Natural killer cell (primary cell): ENCODE results near the gene GJD4. TPM values are rescaled to one million over a fixed set of nuclear protein-coding genes. Genes with fewer than 3 reads are reported as not detected.

Experiments used
- ATAC-seq, 3 donors: fragments of 150-1000 bp in 2 of 3; fragments of 200-7000 bp in 1 of 3; cut with Tn5 transposase; 1 replicate in 1 of 3; 2 replicates in 2 of 3; pipeline ENCODE4 v1.10.0; 2021; ENCODE audit warnings: mild to moderate bottlenecking in 2 of 3, moderate library complexity in 2 of 3
- DNase-seq, 2 donors: peaks; one replicate each; pipeline versions ENCODE4 v3.0.0 to v3.0.0-alpha.2; 2013 to 2021; ENCODE audit warnings: mixed read lengths in 1 of 2
- H3K27ac ChIP-seq: one replicate; pipeline ENCODE4 v1.5.1; 2013; ENCODE audit warnings: mild to moderate bottlenecking, low read length
- H3K27me3 ChIP-seq: one replicate; pipeline ENCODE4 v1.6.1; 2013; ENCODE audit warnings: low read length; ENCODE audit not compliant: control insufficient read depth, insufficient read depth
- H3K36me3 ChIP-seq: one replicate; pipeline ENCODE4 v1.6.1; 2013; ENCODE audit warnings: low read length; ENCODE audit not compliant: control insufficient read depth, insufficient read depth
- H3K4me1 ChIP-seq: one replicate; pipeline ENCODE4 v1.6.1; 2013; ENCODE audit warnings: low read length; ENCODE audit not compliant: control insufficient read depth, insufficient read depth
- H3K4me3 ChIP-seq: one replicate; pipeline ENCODE4 v1.5.1; 2013; ENCODE audit warnings: low read length
- H3K9me3 ChIP-seq: one replicate; pipeline ENCODE4 v1.6.1; 2013; ENCODE audit warnings: low read length; ENCODE audit not compliant: control insufficient read depth, insufficient read depth
- H3K27ac Mint-ChIP-seq, 2 donors: one replicate each; pipeline ENCODE4 v1.8.0; 2022; ENCODE audit warnings: mild to moderate bottlenecking in 2 of 2, mixed read lengths in 2 of 2, moderate library complexity in 1 of 2
- H3K27me3 Mint-ChIP-seq, 2 donors: one replicate each; pipeline ENCODE4 v1.8.0; 2022; ENCODE audit warnings: low read depth in 2 of 2, mixed read lengths in 2 of 2
- H3K36me3 Mint-ChIP-seq: one replicate; pipeline ENCODE4 v1.8.0; 2022; ENCODE audit warnings: mixed read lengths
- H3K4me1 Mint-ChIP-seq, 2 donors: one replicate each; pipeline ENCODE4 v1.8.0; 2022; ENCODE audit warnings: mixed read lengths in 2 of 2
- H3K4me3 Mint-ChIP-seq: one replicate; pipeline ENCODE4 v1.8.0; 2022; ENCODE audit warnings: mild to moderate bottlenecking, moderate library complexity, mixed read lengths
- H3K9me3 Mint-ChIP-seq, 2 donors: one replicate each; pipeline ENCODE4 v1.8.0; 2022; ENCODE audit warnings: mixed read lengths in 2 of 2
- WGBS: methylation state at CpG from one replicate; pipeline ENCODE4 v1.1.7; 2013; ENCODE audit warnings: missing lambda C conversion rate; ENCODE audit not compliant: insufficient coverage; 5-methylcytosine and 5-hydroxymethylcytosine counted together
- intact Hi-C: fragments of 100-400 bp; cut with micrococcal nuclease; formaldehyde crosslinking; loops from one replicate; pipeline ENCODE4 v1.14.2; 2022
- total RNA-seq, 4 donors: library from RNA; stranded (reverse); fragments of 120-200 nt in 1 of 4; gene quantifications; one replicate each; pipeline versions ENCODE4 v1.2.3 to v1.2.4, GENCODE V29; 2013 to 2022
- TF ChIP-seq, protein P1 (sequence below): fragments of 200-600 bp; IDR thresholded peaks from one replicate; pipeline ENCODE4 v1.8.0; 2022; ENCODE audit warnings: antibody characterized with exemption

GJD4 gene
- total RNA-seq, 3 donors from 2014 or later (not counting 1 experiment from before 2014, with no cell fraction given), result not detected

- H3K9me3 Mint-ChIP-seq, result no peaks in the 10 kb centered on the region
- WGBS, result 46% methylated on average over 6 of the region's 6 CpGs
- H3K4me1 Mint-ChIP-seq, result peaks cover 5 to 13% of the 10 kb centered on the region in 2 donors
- H3K27ac Mint-ChIP-seq, result peak overlapping the region in 1 of 2 donors; percentile 44
- peak in 2 of 3 donors; percentile 18 to 36 for ATAC-seq
- H3K4me3 Mint-ChIP-seq, result no peak overlapping the region
- Histone ChIP-seq H3K27ac (no peak overlapping the region), H3K27me3 (no peaks in the 10 kb centered on the region), H3K9me3 (no peaks in the 10 kb centered on the region), H3K4me3 (no peak overlapping the region), H3K36me3 (peaks cover 28% of the 10 kb centered on the region), H3K4me1 (peaks cover 8% of the 10 kb centered on the region)
- no peaks in the 10 kb centered on the region for H3K27me3 Mint-ChIP-seq
- no peaks in the 10 kb centered on the region for H3K36me3 Mint-ChIP-seq
- no peak for DNase-seq
- TF ChIP-seq, protein P1, sequence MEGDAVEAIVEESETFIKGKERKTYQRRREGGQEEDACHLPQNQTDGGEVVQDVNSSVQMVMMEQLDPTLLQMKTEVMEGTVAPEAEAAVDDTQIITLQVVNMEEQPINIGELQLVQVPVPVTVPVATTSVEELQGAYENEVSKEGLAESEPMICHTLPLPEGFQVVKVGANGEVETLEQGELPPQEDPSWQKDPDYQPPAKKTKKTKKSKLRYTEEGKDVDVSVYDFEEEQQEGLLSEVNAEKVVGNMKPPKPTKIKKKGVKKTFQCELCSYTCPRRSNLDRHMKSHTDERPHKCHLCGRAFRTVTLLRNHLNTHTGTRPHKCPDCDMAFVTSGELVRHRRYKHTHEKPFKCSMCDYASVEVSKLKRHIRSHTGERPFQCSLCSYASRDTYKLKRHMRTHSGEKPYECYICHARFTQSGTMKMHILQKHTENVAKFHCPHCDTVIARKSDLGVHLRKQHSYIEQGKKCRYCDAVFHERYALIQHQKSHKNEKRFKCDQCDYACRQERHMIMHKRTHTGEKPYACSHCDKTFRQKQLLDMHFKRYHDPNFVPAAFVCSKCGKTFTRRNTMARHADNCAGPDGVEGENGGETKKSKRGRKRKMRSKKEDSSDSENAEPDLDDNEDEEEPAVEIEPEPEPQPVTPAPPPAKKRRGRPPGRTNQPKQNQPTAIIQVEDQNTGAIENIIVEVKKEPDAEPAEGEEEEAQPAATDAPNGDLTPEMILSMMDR, result no peak
- intact Hi-C loops, result no loop called here
Observed at GRCh38 chr10:35564341-35564968, 40.7 kb upstream of the GJD4 start.

- Mint-ChIP-seq H3K27ac (peak overlapping the region in 1 of 2 donors; percentile 45), H3K36me3 (no peaks in the 10 kb centered on the region), H3K4me1 (peaks cover 5 to 13% of the 10 kb centered on the region in 2 donors), H3K4me3 (no peak overlapping the region), H3K9me3 (no peaks in the 10 kb centered on the region), H3K27me3 (no peaks in the 10 kb centered on the region)
- TF ChIP-seq, protein P1, result no peak
- no peak for ATAC-seq
- WGBS, result 97% methylated on average over 8 of the region's 8 CpGs
- DNase-seq, result no peak
- peaks cover 32% of the 10 kb centered on the region for H3K36me3 ChIP-seq
- no peak overlapping the region for H3K4me3 ChIP-seq
- no peaks in the 10 kb centered on the region for H3K27me3 ChIP-seq
- H3K4me1 ChIP-seq, result peaks cover 8% of the 10 kb centered on the region
- H3K9me3 ChIP-seq, result no peaks in the 10 kb centered on the region
- intact Hi-C loops, result no loop called here
- H3K27ac ChIP-seq, result no peak overlapping the region
Observed at GRCh38 chr10:35565602-35566081, 39.5 kb upstream of the GJD4 start.

DNA sequence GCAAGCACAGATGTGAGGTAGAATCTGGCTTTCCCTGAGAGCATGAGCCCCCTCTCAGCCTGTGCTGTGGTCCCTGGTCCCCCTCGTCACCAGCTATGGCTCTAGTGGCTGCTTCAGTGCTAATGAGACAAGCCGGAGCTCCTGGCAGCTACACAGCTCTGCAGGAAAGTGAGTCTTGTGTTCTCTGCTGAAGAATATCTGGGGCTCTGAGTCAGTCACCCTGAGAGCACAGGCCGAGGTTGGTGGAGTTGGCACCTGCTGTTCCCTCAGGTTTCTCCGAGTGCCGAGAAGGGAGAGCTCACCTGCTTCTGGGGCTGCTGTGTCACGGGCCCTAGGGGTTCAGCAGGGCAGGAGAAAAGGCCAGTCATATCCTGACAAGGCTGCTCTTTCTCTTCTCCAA, 37.2 kb upstream of the GJD4 start:
- intact Hi-C loops, result no loop called here
- TF ChIP-seq, protein P1, result no peak
- Histone ChIP-seq H3K9me3 (no peaks in the 10 kb centered on the region), H3K36me3 (peaks cover 37% of the 10 kb centered on the region), H3K27me3 (no peaks in the 10 kb centered on the region), H3K27ac (no peak overlapping the region), H3K4me3 (no peak overlapping the region), H3K4me1 (peaks cover 8% of the 10 kb centered on the region)
- peaks cover 5 to 13% of the 10 kb centered on the region in 2 donors for H3K4me1 Mint-ChIP-seq
- DNase-seq, result no peak
- no peak overlapping the region for H3K4me3 Mint-ChIP-seq
- no peaks in the 10 kb centered on the region for H3K27me3 Mint-ChIP-seq
- 96% methylated on average over 6 of the region's 6 CpGs for WGBS
- no peak for ATAC-seq
- H3K27ac Mint-ChIP-seq, result no peak overlapping the region
- no peaks in the 10 kb centered on the region for H3K9me3 Mint-ChIP-seq
- no peaks in the 10 kb centered on the region for H3K36me3 Mint-ChIP-seq
